ACC112 (cell line): Measurements from ENCODE around the gene TTC7B.

Experiments
- H2AFZ ChIP-seq: fragments of 200-600 bp; sonication (generic); one replicate; pipeline ENCODE4 v1.6.0; 2017; ENCODE audit warnings: antibody characterized with exemption, low read length; ENCODE audit not compliant: unreplicated experiment
- H3K27ac ChIP-seq: fragments of 200-600 bp; sonication (generic); 2 replicates; pipeline ENCODE4 v1.5.1; 2014; ENCODE audit warnings: low read depth, mild to moderate bottlenecking, antibody characterized with exemption, low read length, moderate library complexity
- H3K27me3 ChIP-seq: fragments of 200-600 bp; sonication (generic); 2 replicates; pipeline ENCODE4 v1.6.1; 2014; ENCODE audit warnings: mild to moderate bottlenecking, antibody characterized with exemption, low read length, moderate library complexity, mixed read lengths; ENCODE audit not compliant: insufficient read depth
- H3K36me3 ChIP-seq: fragments of 200-600 bp; sonication (generic); 2 replicates; pipeline ENCODE4 v1.6.1; 2016; ENCODE audit warnings: mild to moderate bottlenecking, antibody characterized with exemption, low read length, moderate library complexity, mixed read lengths; ENCODE audit not compliant: insufficient read depth
- H3K4me1 ChIP-seq: fragments of 200-600 bp; sonication (generic); one replicate; pipeline ENCODE4 v1.6.1; 2016; ENCODE audit warnings: low read length, mixed read lengths; ENCODE audit not compliant: insufficient read depth, unreplicated experiment, control insufficient read depth
- H3K4me3 ChIP-seq: fragments of 200-600 bp; sonication (generic); 2 replicates; pipeline ENCODE4 v1.5.1; 2014; ENCODE audit warnings: mild to moderate bottlenecking, low read depth, low read length
- H3K79me2 ChIP-seq: fragments of 200-600 bp; sonication (generic); one replicate; pipeline ENCODE4 v1.6.0; 2016; ENCODE audit warnings: low read length; ENCODE audit not compliant: control insufficient read depth, unreplicated experiment, insufficient read depth

Gene TTC7B

GRCh38 chr14:90784621-90785270, 31.5 kb downstream of the TTC7B start:
- Histone ChIP-seq H3K4me1 (peaks cover 5% of the 10 kb centered on the region), H3K4me3 (no peak overlapping the region), H3K36me3 (no peaks in the 10 kb centered on the region), H3K27me3 (no peaks in the 10 kb centered on the region), H2AFZ (no peak overlapping the region), H3K79me2 (no peaks in the 10 kb centered on the region), H3K27ac (no peak overlapping the region)

GRCh38 chr14:90783344-90783743, 32.9 kb downstream of the TTC7B start:
- no peaks in the 10 kb centered on the region for H3K27me3 ChIP-seq
- no peak overlapping the region for H2AFZ ChIP-seq
- no peak overlapping the region for H3K27ac ChIP-seq
- H3K4me3 ChIP-seq: no peak overlapping the region
- peaks cover 5% of the 10 kb centered on the region for H3K4me1 ChIP-seq
- H3K79me2 ChIP-seq: no peaks in the 10 kb centered on the region
- no peaks in the 10 kb centered on the region for H3K36me3 ChIP-seq

DNA sequence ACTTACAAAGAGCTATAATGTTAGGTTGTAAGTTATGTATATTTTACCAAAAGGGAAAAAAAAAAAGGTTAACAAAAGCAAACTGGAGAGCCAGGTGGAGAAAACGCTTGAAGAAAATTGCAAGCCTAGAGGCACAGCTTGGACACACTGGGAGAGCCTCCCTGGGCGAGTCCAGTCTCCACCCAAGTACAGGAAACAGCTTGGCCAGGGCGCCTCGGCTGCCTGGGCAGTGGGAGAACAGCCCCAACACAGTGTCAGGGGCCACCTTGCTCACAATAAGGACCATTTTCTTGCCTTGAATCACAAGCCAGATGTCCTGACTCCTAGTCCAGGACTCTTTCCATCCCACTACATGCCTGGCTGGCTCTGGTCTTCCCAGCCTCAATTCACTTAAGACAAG, 33.3 kb downstream of the TTC7B start:
- Histone ChIP-seq H3K4me3 (no peak overlapping the region), H3K27ac (no peak overlapping the region), H3K36me3 (no peaks in the 10 kb centered on the region), H2AFZ (no peak overlapping the region), H3K4me1 (peaks cover 5% of the 10 kb centered on the region), H3K27me3 (no peaks in the 10 kb centered on the region), H3K79me2 (no peaks in the 10 kb centered on the region)

DNA sequence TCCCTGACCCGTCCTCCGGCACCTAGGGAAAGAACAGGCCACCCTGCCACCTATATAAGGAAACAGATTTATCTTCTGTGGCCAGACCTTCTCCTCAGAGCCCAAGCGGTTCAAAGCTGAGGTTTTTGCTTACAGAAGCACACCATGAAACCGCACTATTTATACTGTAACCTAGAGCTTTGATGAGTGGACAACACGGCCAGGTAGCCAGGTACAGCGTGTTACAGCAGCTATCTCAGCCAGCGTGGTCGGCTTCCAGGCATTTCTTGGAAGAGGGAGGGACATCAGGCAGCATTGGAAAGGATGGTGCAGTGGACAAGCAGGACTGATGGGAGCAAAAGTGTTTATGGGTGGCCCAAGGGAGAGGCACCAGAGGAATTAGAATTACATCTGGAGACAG, 34.4 kb downstream of the TTC7B start:
- H2AFZ ChIP-seq: no peak overlapping the region
- H3K4me1 ChIP-seq: peaks cover 5% of the 10 kb centered on the region
- no peaks in the 10 kb centered on the region for H3K27me3 ChIP-seq
- no peak overlapping the region for H3K27ac ChIP-seq
- H3K4me3 ChIP-seq: no peak overlapping the region
- no peaks in the 10 kb centered on the region for H3K79me2 ChIP-seq
- no peaks in the 10 kb centered on the region for H3K36me3 ChIP-seq

- no peak overlapping the region for H3K27ac ChIP-seq
- H3K79me2 ChIP-seq: no peaks in the 10 kb centered on the region
These were observed 34.9 kb downstream of the TTC7B start for GRCh38 chr14:90781344-90781761.

DNA sequence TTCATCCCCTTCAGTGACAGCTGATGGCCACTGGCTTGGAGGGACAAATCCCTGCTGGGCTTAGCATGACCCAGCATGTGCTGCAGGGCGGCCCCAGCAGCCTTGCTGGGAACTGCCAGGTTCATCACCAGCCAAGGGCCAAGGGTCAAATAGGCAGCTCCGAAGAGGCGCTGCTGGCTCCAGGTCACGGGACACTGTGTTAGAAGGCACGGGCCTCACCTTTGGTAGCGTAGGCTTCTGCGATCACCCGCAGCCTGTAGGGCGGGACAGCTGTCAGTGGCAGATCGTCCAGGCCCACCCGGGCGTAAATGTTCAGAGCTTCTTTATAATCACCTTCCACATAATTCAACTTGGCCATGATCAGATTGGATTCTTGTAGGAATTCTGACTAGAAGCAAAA, 35.7 kb downstream of the TTC7B start:
- Histone ChIP-seq H2AFZ (no peak overlapping the region), H3K36me3 (no peaks in the 10 kb centered on the region), H3K27me3 (no peaks in the 10 kb centered on the region), H3K27ac (no peak overlapping the region), H3K4me3 (no peak overlapping the region), H3K4me1 (peaks cover 5% of the 10 kb centered on the region), H3K79me2 (no peaks in the 10 kb centered on the region)

More at GRCh38 chr14:90781344-90781761, 34.9 kb downstream of the TTC7B start:
- peaks cover 5% of the 10 kb centered on the region for H3K4me1 ChIP-seq
- no peak overlapping the region for H2AFZ ChIP-seq
- no peaks in the 10 kb centered on the region for H3K27me3 ChIP-seq
- no peak overlapping the region for H3K4me3 ChIP-seq
- H3K36me3 ChIP-seq: no peaks in the 10 kb centered on the region

- Histone ChIP-seq H2AFZ (no peak overlapping the region), H3K4me3 (no peak overlapping the region), H3K4me1 (peaks cover 5% of the 10 kb centered on the region), H3K36me3 (no peaks in the 10 kb centered on the region), H3K79me2 (no peaks in the 10 kb centered on the region), H3K27ac (no peak overlapping the region), H3K27me3 (no peaks in the 10 kb centered on the region)
These were observed 37.5 kb downstream of the TTC7B start for GRCh38 chr14:90778571-90779255.

DNA sequence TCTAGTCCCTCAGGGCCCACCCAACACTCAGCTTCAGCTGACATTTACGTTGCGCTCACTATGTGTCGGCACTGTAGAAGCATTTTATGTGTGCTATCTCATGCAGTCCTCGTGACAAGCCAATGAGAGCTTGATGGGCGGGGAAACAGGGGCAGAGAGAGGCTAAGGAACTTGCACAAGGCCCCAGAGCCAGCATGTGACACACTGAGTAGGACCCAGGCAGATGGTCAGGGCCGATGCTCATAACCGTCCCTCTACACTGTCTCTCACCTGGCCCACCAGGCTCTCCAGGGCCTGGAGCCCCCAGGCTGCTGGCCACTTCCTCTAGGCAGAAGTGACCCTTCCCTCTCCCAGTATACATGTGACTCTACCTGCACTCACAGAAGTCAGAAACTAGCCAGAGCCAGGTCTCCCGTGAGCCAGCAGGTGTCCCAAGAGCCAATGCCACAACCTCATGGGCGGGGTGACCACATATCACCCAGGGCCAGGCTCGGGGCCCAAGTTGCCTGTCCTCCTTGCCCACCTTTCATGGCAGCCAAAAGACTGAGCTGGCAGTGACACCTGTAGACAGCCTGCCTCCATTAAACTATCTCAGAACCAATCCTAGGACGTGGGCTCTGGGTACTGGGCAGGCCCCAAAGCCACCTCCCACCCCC, 38.3 kb downstream of the TTC7B start:
- Histone ChIP-seq H3K4me3 (no peak overlapping the region), H3K27me3 (no peaks in the 10 kb centered on the region), H3K36me3 (no peaks in the 10 kb centered on the region), H3K79me2 (no peaks in the 10 kb centered on the region), H3K27ac (no peak overlapping the region), H2AFZ (no peak overlapping the region), H3K4me1 (peaks cover 5% of the 10 kb centered on the region)

- Histone ChIP-seq H3K36me3 (no peaks in the 10 kb centered on the region), H3K27me3 (no peaks in the 10 kb centered on the region), H3K4me1 (peaks cover 5% of the 10 kb centered on the region), H3K27ac (no peak overlapping the region), H3K4me3 (no peak overlapping the region), H2AFZ (no peak overlapping the region), H3K79me2 (no peaks in the 10 kb centered on the region)
These were observed 38.9 kb downstream of the TTC7B start for GRCh38 chr14:90777358-90777757.

- Histone ChIP-seq H3K4me3 (no peak overlapping the region), H3K27me3 (no peaks in the 10 kb centered on the region), H3K79me2 (no peaks in the 10 kb centered on the region), H2AFZ (no peak overlapping the region), H3K27ac (no peak overlapping the region), H3K36me3 (no peaks in the 10 kb centered on the region), H3K4me1 (no peaks in the 10 kb centered on the region)
These were observed 40.8 kb downstream of the TTC7B start for GRCh38 chr14:90775441-90775840.

DNA sequence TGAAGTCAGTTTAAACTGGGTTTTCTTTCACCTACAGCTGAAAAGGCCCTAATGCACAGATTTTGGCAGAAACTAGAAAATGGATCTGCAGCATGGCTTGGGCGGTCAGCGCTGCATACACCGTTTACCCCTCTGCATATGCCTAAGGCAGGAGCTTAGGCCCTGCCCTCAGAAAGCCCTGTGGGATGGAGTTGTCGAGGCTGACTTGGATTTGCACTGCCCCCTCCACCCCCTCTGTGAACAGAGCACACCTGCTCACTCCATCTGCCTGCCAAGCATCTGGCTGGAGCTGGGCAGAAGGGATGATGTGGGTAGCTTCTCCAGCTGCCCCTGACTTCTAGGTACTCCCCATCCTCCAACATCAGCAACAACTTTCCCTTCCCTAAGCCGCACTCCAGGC, 41.9 kb downstream of the TTC7B start:
- H3K27me3 ChIP-seq: no peaks in the 10 kb centered on the region
- no peak overlapping the region for H3K27ac ChIP-seq
- no peaks in the 10 kb centered on the region for H3K4me1 ChIP-seq
- no peak overlapping the region for H3K4me3 ChIP-seq
- H3K79me2 ChIP-seq: no peaks in the 10 kb centered on the region
- H3K36me3 ChIP-seq: peaks cover 5% of the 10 kb centered on the region
- no peak overlapping the region for H2AFZ ChIP-seq
